Activated T-cell treated with anti-CD3 and anti-CD28 coated beads for 24 hours (primary cell): ENCODE data around the gene PPP1R1B.

Source experiments
- DNase-seq: peaks from one replicate; pipeline ENCODE4 v3.0.0-alpha.2; 2020; ENCODE audit warnings: low read depth

Gene PPP1R1B

DNA sequence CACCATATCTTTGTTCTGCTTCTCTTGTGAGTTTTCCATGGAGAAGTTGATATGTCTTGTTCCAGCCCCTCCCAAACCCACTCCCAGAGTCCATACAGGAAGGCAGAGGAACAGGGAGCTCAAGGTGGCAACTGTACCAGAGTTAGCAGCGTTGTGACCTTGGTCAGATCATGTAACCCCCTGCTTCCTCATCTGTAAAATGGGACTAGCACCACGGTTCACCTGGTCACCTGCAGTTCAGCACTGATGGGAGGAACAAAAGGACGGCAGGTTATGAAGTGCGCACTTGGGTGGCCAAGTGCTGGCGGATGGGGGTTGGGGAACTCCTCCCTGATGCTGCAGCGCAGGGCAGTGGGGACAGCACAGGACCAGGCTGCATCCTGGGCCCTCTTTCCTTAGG, 11.3 kb upstream of the PPP1R1B start:
- no peak for DNase-seq

DNA sequence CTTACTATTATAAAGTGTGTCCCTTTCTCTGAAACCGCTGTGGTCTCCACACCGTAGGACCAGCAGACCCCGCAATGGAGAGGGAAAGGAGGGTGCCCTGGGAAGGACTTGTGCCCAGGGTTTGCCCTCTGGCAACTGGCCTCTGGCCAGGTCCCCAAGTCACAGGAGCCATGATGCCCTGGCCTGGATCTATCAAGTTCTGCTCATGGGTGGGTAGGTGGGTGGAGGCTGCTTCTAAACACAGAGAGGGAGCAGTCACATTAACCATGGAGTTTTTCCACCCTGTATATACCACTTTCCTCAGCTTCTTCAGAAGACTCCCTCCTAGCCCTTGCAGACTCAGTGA, 9.7 kb upstream of the PPP1R1B start:
- DNase-seq: no peak

DNA sequence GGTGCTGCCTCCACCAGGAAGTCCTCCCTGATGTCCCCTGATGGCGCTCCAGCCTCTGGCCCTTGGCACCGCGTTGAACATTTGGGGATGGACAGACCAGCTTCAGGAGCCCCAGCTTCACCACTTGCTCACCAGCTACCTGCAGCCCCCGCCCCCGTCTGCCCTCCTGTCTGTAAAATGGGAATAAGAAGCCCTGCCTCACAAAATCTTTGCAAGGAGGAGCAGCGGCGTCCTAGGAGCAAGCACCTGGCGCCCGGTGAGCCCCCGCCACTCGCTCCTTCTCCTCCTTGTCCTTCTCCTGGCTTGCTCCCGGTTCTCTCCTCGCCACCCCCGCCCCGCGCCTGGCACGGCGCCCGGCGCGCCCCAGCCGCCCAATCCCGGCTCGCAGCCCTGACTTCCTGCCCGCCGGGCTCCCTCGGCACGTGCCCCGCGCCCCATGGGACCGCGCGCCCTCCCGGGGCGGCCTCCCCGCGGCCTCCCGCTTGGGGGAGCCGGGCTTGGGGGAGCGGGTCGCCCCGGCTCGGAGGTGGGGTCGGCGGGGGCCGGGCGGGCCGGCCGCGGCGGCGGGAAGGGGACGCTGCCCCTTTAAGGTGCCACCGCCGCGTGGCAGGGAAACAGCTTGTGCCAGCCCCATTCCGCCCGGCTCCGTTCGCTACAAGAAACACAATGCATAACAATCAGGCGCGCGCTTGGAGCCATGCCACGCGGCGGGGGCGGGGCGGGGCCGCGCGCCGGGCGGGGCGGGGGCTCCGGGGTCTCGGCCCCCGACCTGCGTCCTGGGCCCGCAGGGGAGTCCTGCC, 9.1 kb upstream of the PPP1R1B start:
- DNase-seq: peak; percentile 41

DNA sequence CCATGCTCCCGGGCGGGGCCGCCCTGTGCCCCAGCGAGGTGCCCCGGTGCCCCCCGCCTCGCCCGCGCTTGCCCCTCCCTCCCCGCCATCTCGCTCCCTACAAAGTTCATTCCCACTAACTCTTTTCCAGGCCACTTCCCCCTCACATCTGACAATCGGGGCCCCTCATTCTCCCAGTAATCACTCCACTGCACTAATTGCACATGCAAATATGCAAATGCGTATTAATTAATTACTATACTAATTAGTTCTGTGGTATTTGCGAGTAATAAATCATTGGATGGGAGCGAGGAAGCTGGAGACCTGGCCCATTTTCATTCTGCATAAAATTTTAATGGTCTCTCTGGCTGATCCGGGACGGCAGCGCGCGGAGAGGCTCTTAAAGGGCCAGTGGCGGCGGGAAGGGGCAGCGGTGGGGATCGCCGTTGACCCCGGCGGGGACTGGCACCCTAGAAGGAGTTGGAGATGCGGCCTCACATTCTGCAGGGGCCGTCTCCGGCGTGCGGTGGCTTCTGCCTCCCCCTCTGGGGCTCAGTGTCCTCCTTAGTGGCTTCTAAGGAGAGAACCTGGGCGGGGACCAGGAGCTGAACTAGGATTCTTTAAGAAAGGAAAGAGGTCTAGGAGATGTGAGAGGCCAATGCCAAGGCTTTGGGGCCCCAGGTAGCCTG, 8.4 kb upstream of the PPP1R1B start:
- no peak for DNase-seq

DNA sequence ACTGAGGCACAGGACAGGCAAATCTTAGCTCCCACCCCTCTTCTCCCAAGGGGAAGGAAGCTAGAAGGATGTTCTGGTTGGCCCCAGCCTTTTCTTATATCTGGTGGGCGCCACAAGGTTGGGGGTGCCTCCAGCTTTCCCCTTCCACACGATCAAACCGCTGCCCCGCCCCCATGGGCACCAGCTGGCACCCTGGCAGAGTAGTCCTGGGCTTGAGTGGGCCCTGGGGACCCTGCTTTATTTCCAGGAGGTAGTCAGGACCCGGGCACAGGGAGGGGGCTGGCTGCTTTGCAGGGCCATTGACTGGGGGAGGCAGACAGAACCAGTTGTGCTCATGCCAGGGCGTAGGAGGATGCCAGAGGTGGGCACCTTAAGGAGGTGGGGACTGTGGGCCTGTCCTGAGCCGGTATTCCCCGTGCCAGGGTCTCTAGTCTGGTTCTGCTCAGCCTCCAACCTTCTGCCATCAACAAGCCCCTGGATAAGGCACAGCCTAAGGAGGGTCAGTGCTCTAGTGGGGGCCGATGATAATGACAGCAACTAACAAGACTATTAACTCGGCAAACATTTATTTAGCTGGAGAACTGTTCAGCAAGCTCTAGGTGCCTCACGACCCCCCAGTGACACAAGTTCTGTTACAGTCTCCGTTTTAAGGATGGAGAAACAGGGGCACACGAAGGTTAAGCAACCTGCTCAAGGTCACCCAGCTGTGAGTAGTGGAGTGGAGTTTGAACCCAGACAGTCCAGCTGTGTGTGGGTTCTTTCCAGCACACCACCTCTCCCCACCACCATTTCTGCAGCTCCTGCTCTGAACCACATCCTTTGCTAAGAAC, 7.6 kb upstream of the PPP1R1B start:
- DNase-seq: no peak

DNA sequence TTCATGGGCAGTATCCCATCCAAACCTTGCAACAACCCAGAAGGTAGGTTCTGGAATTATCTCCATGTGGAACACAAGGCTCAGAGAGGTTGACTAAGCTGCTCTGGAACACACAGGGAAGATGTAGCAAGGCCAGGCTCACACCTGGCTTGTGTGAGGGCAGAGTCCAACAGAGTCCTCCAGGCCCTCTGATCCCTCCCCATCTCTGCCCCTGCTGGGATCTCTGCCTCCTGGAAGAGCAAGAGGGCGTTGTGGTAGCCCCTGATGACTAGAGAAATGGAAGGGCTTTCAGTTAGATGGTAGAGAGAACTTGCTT, 7.0 kb upstream of the PPP1R1B start:
- no peak for DNase-seq

DNA sequence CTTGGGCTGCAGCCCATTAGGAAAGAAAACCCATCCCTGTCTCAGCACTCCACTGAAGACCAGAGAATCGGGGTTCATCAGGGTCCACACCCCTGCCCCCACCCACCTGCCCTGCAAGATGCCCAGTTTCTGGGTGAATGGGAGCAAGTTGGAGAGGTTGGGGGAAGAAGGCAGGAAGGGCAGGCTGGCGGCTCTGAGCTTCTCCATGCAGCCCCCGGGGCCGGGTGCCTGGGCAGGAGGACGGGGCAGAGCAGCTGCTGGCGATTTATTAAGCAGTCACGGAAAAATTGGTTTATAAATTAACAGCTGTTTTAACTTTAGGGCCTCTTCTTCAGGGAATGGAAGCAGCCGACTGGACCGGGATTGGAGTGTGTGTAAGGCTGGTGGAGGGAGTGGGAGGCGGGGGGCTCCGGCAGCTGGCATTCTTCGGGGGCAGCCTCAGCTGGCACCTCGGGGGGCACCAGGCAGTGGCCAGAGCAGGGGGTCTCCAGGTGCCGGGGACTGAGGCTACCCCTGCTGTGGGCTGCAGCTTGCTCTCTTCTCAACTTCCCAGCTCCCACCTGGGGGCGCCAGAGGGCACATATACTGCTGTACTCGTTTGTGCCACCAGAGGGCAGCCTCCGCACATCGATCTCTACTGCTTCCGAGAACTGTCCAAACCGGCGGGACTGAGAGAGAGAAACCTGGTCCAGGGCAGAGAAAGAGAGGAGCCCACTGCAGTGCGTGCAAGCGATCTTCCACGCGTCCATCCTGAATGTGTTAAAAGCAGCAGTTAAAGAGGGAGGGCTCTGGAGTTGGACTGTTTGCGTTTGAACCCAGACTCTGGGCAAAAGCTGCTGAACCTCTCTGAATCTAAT, 5.0 kb upstream of the PPP1R1B start:
- peak; percentile 84 for DNase-seq

DNA sequence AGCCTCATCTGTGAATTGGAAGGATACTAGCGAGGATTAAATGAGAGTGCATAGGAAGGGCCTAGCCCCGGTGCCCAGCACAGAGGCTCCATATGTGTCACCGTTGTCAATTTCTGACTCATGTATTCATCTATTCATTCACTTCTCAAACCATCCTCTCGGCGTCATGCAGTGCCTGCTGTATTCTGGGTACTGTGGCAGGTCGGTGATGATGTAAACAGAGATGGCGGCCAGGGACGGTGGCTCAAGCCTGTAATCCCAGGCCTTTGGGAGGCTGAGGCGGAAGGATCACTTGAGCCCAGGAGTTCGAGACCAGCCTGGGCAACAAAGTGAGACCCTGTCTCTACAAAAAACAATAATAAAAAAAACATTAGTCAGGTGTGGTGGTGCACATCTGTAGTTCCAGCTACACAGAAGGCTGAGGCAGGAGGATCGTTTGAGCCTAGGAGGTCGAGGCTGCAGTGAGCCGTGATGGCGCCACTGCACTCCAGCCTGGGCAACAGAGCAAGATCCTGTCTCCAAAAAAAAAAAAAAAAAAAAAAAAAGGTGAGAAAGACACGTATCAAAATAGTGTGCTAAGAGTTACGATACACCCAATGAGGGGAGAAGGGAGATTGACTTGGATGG, 4.3 kb upstream of the PPP1R1B start:
- no peak for DNase-seq

DNA sequence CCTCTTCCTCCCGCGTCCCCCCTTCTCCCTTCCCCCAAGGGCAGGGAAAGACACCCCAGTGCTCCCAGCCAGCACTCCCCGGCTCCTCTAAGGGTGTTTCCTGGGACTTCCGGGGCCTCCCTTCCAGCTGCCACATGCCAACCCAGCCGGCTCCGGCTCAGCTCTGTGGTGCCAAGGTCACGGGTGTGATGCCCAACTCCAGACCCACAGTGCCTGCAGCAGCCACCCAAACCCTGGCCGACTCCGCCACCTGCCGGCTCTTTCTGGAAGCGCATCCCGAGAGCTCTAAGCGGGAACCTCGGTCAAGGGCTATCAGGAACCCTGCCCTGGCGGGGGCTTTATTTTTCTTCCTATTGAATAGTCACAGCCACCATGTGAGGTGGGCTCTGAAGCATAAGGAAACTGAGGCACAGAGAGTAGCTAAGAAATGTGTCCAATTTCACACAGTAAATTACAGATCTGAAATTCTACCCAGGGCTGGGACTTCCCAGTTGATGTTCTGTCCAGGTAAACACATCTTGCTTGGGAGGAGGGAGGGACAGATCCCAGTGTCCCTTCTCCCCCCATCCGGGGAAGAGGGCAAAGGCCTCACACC, 3.3 kb upstream of the PPP1R1B start:
- peak; percentile 83 for DNase-seq

DNA sequence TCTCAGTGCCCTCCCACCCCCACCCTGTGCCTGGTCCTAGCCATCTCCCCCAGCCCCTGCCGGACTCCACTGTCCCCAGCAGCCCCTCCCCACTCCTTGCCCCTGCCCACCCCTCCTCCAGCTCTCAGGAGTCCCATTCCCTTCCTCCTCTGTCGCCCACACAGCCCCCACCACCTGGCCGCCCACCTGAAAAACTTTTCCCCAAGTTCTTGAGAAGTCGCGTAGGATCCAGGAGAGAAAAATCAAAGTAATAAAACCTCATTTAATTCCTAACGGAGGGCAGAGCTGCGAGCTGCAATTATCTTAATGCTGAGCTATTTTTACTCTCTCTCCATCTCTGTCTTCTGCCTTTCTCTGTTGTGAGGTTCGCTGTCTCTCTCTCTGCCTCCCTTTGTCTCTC, 2.4 kb upstream of the PPP1R1B start:
- no peak for DNase-seq

DNA sequence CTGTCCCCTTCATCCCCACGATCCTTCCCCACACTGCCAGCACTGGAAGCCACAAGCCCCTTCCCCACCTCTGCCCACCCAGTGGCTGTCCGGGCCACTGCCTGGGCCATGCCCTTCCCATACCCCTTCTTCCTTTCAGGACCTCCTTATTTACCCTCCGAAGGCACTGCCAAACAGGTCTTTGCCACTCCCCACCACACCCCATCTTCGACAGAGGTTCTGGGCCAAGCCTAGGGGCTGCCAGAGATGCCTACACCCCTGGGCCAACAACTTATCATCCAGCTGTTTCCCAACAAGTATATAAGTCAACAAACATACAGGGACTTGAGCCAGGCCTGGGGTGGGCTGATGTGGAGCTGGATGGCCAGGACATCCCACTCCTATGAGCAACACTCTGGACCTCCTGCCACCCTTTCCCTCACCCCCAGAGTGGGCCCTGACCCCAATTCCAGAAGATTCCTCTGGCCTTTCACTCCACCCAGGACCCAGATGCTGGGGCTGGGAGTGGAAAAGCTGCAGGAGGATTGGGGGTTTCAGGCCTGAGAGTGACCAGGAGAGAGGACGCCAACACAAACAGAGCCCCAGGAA, 1.5 kb upstream of the PPP1R1B start:
- DNase-seq: no peak

DNA sequence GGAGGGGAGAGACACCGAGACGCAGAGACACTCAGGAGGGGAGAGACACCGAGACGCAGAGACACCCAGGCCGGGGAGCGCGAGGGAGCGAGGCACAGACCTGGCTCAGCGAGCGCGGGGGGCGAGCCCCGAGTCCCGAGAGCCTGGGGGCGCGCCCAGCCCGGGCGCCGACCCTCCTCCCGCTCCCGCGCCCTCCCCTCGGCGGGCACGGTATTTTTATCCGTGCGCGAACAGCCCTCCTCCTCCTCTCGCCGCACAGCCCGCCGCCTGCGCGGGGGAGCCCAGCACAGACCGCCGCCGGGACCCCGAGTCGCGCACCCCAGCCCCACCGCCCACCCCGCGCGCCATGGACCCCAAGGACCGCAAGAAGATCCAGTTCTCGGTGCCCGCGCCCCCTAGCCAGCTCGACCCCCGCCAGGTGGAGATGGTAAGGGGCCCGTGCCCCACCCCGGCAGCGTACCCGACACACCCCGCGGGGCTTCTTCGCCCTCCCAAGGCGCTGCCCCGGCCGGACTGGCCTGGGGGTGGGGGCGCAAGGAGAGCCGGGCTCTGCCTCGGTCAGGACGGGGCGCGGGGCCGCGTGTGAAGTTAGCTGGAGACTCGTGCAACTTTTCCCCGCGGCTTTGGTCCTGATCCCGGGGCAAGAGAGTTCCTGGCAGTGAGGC, 427 bp downstream of the PPP1R1B start:
- no peak for DNase-seq

DNA sequence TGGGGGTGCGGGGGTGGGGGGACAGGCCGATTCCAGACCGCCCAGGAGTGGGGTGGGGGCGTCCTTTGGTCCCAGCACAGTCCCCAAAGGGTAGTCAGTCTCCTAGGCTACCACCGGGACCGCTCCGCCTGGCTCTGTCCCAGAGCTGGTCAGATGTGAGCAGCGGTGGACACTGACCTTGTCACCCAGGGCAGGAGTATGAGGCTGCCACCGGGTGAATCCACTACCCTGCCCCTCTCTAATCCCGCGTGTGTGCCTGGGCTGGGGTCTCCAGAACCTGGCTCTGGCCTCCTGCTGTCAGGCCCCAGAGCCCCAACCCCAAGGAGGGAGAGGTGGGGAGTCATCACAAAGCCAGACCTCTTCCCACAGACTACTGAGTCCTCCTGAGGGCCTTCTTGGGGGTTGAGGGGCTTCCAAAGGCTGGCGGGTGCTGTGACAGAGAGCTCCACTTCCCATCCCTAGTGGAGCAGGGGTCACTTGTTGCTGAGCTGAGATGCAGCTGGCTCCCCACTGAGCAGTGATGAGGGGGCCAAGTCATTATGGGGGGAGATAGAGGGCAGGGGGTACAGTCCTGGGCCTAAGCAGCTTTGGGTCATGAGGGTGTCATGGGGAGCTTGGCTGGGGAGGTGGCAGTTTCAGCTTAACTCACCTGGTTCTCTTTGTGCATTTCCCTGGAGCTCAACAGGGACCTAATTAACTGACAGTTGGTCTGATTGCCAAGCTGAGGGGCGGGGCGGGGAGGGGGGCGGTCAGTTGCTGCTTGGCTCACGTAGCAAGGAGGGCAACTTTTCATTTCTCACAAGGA, 1.2 kb downstream of the PPP1R1B start:
- DNase-seq: no peak

DNA sequence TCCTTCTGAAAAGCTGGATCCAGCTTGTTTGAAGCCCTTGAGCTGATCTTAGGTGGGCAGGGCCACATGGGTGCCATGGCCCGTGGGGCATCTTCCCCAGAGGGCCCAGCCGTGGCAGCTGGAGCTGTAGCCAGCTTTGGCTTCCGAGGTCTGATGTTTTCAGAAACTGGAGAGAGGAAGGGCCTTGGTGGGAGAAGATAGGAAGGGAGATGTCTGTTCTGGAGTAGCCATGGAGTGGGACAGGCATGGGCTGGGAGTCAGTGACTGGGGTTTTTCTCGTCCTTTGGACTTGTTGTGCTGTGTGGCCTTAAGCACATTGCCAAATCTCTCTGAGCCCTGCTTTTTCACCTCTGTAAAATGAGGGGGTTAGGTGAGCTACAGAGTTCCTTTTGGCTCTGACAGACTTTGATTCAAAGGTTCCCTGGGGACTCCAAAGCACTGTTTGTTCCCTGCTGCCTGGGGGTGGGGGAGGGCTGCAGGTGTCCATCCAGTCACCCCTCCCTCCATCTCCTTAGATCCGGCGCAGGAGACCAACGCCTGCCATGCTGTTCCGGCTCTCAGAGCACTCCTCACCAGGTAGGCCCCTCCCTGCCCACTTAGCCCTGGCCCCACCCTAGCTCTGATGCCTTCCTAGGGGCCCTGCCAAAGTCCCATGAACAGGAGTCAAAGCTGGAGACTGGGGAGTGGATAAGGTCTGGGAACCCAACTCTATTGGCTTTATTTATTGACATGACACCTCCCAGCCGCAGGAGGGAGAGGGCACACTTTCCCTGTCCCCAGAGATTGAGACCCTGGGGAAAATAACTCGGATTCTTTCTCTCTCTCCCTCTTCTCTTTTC, 2.1 kb downstream of the PPP1R1B start:
- no peak for DNase-seq

DNA sequence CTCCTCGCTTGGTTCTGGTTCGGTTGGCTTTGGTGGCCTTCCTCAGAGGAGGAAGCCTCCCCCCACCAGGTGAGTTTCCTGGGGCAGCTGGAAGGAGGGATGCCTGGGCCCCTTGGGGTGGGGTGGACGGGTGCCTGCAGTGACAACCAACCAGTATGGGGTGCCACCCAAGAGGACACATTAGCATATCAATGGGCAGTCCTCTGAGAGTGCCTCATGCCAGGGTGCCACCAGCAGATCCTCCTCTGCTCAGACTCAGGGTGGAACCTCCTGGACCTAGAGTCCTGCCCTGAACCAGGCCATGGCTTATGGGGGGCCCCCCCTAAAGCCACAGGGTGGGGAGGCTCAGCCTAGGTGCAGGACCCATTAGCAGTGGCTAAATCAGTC, 2.7 kb downstream of the PPP1R1B start:
- DNase-seq: no peak

DNA sequence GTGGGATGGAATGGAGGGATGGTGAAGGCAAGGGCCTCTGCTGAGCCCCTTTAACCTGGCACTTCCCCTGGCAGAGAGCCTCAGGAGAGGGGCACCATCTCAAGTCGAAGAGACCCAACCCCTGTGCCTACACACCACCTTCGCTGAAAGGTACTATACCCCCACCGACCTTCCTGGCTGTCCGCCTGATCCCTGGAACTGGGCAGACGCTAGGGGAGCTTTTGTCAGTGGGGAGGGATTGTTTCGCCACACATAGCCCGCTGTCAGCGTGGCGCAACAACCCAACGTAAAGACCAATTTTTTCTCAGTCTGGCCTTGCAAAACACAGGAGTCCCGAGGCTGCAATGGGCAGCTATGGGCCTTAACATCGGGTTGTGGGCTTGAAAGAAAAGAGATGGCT, 3.1 kb downstream of the PPP1R1B start:
- no peak for DNase-seq

DNA sequence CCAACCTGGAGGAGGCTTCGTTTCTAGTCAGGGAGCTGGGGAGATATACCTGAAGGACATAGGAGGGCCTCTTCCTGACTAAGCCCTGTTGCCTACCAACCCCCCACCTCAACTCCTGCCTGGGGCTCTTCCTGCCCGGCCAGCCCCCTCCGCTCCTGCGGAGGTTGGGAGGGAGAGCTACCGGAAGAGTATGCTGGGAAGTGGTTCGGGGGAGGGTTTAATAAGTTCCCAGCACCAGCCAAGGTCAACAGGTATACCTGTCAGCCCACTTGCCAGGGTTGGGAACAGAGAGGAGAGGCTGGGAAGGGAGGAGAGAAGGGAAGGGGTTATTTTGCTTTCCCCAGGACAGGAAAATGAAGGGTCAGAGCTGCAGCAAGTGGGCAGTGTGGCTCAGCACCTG, 4.7 kb downstream of the PPP1R1B start:
- no peak for DNase-seq

DNA sequence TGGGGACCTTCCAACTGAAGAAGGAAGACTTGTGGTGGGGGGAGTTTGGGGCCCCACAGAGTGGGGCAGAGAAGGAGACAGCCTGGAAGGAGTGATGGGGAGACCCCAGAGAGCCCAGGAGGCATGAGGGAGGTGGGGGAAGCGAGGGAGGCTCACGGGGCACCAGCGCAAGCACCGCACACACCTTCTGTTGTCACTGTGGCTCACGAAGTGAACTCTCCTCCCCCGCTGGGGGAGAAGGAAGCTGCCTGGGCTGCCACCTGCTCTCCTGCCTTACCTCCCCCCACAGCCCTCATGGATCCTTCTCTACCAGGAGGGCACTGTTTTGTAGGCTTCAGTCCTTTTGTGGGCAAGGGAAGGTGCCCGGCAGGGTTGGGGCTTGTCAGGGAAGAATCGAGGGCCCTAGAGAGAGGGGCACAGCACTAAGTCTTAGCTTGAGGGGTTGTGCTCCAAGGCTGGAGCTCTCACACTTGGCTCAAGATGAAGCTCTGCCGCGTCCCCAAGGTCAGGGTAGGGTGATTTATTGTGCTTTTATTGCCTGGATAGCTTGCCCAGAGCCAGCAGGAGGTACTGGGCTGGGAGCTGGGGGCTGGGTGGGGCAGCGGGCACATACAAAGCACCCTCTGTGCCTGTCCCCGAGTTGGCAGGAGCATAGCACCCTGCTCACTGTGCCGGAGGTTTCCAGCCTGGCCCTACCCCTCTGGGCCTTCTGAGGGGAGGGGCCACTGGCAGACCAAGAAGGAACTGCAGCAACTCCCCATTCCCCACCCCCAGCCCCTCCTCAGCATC, 5.6 kb downstream of the PPP1R1B start:
- DNase-seq: no peak
